ENCODE data around the gene NPY. TPM values are rescaled to one million over a fixed set of nuclear protein-coding genes. Genes with fewer than 3 reads are reported as not detected.

Gene NPY
- total and polyA plus RNA-seq, 10 of the 15 experiments (the other 5 are each of a cell fraction or from before 2014, with no cell fraction given), result not detected

DNA sequence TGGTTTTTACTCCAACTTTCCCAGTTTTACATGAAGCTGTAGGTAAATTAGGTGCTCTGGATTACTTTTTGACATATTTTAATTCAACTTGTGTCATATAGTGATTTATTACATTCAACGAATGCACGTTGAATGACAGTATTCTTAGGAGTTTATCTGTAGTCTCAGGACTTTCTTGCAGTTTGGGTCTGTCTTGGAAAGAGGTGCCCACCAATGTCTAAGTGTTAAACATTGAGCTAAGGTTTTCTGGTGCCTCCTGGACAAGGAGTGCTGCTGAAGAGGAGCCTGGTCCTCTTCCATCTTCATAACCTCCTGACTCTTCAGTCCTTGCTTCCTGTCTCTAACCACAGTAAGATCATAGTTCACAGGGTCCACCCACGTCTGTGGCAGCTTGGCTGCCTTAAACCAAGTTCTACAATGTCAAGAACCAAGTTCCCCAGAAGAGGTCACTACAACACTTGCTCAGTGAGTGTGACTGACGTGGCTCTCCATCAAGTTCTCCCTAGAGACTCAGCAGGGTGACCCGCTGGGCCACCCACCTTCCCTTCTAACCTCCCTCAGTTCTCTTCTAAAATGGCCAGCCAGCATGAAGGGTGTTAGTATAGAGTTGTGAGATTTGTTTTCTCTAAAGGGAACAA lies 6.1 kb downstream of the NPY start (continued):
- peak; percentile 95 for TF ChIP-seq MEF2B (IDR thresholded peaks at IDR 0.05; ENCODE audit: partially characterized antibody, poor library complexity, severe bottlenecking)
- no peak for TF ChIP-seq HDAC6 (IDR thresholded peaks at IDR 0.05; ENCODE audit: unreplicated experiment)
- TF ChIP-seq ZNF217 (IDR thresholded peaks at IDR 0.05), result no peak
- no peak for TF ChIP-seq CHD2 (IDR thresholded peaks at IDR 0.05; ENCODE audit: borderline replicate concordance, low read depth, low read length)
- TF ChIP-seq, protein P1, sequence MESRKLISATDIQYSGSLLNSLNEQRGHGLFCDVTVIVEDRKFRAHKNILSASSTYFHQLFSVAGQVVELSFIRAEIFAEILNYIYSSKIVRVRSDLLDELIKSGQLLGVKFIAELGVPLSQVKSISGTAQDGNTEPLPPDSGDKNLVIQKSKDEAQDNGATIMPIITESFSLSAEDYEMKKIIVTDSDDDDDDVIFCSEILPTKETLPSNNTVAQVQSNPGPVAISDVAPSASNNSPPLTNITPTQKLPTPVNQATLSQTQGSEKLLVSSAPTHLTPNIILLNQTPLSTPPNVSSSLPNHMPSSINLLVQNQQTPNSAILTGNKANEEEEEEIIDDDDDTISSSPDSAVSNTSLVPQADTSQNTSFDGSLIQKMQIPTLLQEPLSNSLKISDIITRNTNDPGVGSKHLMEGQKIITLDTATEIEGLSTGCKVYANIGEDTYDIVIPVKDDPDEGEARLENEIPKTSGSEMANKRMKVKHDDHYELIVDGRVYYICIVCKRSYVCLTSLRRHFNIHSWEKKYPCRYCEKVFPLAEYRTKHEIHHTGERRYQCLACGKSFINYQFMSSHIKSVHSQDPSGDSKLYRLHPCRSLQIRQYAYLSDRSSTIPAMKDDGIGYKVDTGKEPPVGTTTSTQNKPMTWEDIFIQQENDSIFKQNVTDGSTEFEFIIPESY (IDR thresholded peaks at IDR 0.05), result no peak
- TF ChIP-seq EZH2 (IDR thresholded peaks at IDR 0.05; ENCODE audit: borderline replicate concordance, control insufficient read depth, low read depth, low read length), result no peak
- TF ChIP-seq CREM (IDR thresholded peaks at IDR 0.05; ENCODE audit: low read depth), result peak; percentile 68
- TF ChIP-seq RAD21 (IDR thresholded peaks at IDR 0.05; ENCODE audit: insufficient read depth, low read depth, low read length), result peak; percentile 90

DNA sequence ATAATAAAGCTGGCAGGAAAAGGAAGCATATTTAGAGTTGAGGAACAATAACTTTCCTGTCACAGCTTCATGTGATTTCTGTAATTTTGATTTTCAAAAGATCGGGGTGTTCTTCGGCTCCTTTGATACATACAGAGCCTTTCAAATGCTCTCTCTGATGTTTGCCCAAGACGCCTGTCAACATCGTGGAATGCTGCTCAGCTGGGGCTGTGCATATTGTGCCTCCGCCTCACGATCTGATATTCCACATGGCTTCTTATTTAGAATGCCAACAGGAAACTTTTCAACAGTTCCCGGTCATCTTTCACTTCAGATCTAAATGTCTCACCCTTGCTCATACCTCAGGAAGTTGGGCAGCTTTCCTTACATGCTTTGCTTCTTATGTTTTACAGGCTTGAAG lies 7.3 kb downstream of the NPY start:
- ChIA-PET SMC1A (ENCODE audit: uncharacterized antibody, unreplicated experiment) (interaction anchor here (0.6 to 2.9 kb wide), 6 partner anchors 9 to 375 kb away, joined by 3 to 18 read pairs (median 3); no protein-coding TSS in a partner anchor), POLR2A (no interaction called here), RAD21 (ENCODE audit: unreplicated experiment) (interaction anchor here (1.3 to 2.5 kb wide), 3 partner anchors 90 to 374 kb away, joined by 4 to 21 read pairs (median 5); no protein-coding TSS in a partner anchor), CTCF (interaction anchor here (0.9 to 3.3 kb wide), 6 partner anchors 9 to 521 kb away, joined by 3 to 31 read pairs (median 6); no protein-coding TSS in a partner anchor)
- Histone ChIP-seq H3K79me2 (ENCODE audit: control insufficient read depth, insufficient read depth, low read length) (no peaks in the 10 kb centered on the region), H3K4me2 (ENCODE audit: control insufficient read depth, insufficient read depth) (no peak overlapping the region), H4K20me1 (ENCODE audit: control insufficient read depth, insufficient read depth) (no peaks in the 10 kb centered on the region), H2AFZ (ENCODE audit: control insufficient read depth, low read depth, low read length) (no peak overlapping the region), H3K27me3 (replicated peaks in 1 of 2; ENCODE audit: control insufficient read depth in 2 of 2, insufficient read depth in 2 of 2, low read length in 1 of 2) (peaks cover 0 to 2% of the 10 kb centered on the region in 2 experiments; a peak in 1 of 4 replicates), H3K4me1 (ENCODE audit: control insufficient read depth, insufficient read depth, low read length) (0 out of 2 replicates have a peak, but pooled peaks cover 2% of the 10 kb centered on the region), H3K4me3 (no peak overlapping the region), H3K36me3 (ENCODE audit: control insufficient read depth in 2 of 2, insufficient read depth in 2 of 2, low read length in 1 of 2) (no peaks in the 10 kb centered on the region), H3K27ac (ENCODE audit: control insufficient read depth, insufficient read depth) (no peak overlapping the region), H3K9ac (ENCODE audit: control insufficient read depth, insufficient read depth, low read length) (no peak overlapping the region), H3K9me3 (replicated peaks; ENCODE audit: control insufficient read depth, insufficient read depth, low read length) (no peaks in the 10 kb centered on the region)
- no peak for DNase-seq (ENCODE audit: low read depth, low spot score)
- intact Hi-C loops (cut with micrococcal nuclease; ENCODE audit: unreplicated experiment) (no loop called here), in situ Hi-C loops (cut with MboI) (loop anchor here (5.0 to 10.0 kb wide), 3 partner anchors 86 to 716 kb away; no protein-coding TSS in a partner anchor)
- FAIRE-seq, result no peak
- BruUV-seq (replicated peaks), result no TSS peak
- no peak for ATAC-seq
- WGBS (ENCODE audit: insufficient coverage, insufficient replicate concordance, low lambda C conversion rate, missing lambda C conversion rate), result 89% methylated on average over 7 of the region's 7 CpGs
- TF ChIP-seq SMARCA5 (IDR thresholded peaks at IDR 0.05) (no peak), GATAD2B (conservative IDR thresholded peaks at IDR 0.05; ENCODE audit: low read depth) (no peak), NFXL1 (IDR thresholded peaks at IDR 0.05; ENCODE audit: borderline replicate concordance) (no peak), SIX5 (IDR thresholded peaks at IDR 0.05; ENCODE audit: low read depth, low read length, severe bottlenecking) (no peak), CBX3 (IDR thresholded peaks at IDR 0.05; ENCODE audit: borderline replicate concordance, low read depth) (no peak), FOS (IDR thresholded peaks at IDR 0.05; ENCODE audit: borderline replicate concordance, extremely low read depth, insufficient read length) (no peak), ZNF274 (IDR thresholded peaks at IDR 0.05; ENCODE audit: insufficient read depth, insufficient read length) (no peak)
- TF ChIP-seq, protein P2, sequence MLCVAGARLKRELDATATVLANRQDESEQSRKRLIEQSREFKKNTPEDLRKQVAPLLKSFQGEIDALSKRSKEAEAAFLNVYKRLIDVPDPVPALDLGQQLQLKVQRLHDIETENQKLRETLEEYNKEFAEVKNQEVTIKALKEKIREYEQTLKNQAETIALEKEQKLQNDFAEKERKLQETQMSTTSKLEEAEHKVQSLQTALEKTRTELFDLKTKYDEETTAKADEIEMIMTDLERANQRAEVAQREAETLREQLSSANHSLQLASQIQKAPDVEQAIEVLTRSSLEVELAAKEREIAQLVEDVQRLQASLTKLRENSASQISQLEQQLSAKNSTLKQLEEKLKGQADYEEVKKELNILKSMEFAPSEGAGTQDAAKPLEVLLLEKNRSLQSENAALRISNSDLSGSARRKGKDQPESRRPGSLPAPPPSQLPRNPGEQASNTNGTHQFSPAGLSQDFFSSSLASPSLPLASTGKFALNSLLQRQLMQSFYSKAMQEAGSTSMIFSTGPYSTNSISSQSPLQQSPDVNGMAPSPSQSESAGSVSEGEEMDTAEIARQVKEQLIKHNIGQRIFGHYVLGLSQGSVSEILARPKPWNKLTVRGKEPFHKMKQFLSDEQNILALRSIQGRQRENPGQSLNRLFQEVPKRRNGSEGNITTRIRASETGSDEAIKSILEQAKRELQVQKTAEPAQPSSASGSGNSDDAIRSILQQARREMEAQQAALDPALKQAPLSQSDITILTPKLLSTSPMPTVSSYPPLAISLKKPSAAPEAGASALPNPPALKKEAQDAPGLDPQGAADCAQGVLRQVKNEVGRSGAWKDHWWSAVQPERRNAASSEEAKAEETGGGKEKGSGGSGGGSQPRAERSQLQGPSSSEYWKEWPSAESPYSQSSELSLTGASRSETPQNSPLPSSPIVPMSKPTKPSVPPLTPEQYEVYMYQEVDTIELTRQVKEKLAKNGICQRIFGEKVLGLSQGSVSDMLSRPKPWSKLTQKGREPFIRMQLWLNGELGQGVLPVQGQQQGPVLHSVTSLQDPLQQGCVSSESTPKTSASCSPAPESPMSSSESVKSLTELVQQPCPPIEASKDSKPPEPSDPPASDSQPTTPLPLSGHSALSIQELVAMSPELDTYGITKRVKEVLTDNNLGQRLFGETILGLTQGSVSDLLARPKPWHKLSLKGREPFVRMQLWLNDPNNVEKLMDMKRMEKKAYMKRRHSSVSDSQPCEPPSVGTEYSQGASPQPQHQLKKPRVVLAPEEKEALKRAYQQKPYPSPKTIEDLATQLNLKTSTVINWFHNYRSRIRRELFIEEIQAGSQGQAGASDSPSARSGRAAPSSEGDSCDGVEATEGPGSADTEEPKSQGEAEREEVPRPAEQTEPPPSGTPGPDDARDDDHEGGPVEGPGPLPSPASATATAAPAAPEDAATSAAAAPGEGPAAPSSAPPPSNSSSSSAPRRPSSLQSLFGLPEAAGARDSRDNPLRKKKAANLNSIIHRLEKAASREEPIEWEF (IDR thresholded peaks at IDR 0.05; ENCODE audit: insufficient replicate concordance, low read depth, low read length), result no peak

All from GM12878 (cell line).